Measurements from ENCODE around the gene TIMM23.
"Not testable (repeated sequence)": the region's sequence is repeated elsewhere in the genome, so short reads cannot be mapped to it uniquely, and the experiment has no call there.

Gene TIMM23

DNA sequence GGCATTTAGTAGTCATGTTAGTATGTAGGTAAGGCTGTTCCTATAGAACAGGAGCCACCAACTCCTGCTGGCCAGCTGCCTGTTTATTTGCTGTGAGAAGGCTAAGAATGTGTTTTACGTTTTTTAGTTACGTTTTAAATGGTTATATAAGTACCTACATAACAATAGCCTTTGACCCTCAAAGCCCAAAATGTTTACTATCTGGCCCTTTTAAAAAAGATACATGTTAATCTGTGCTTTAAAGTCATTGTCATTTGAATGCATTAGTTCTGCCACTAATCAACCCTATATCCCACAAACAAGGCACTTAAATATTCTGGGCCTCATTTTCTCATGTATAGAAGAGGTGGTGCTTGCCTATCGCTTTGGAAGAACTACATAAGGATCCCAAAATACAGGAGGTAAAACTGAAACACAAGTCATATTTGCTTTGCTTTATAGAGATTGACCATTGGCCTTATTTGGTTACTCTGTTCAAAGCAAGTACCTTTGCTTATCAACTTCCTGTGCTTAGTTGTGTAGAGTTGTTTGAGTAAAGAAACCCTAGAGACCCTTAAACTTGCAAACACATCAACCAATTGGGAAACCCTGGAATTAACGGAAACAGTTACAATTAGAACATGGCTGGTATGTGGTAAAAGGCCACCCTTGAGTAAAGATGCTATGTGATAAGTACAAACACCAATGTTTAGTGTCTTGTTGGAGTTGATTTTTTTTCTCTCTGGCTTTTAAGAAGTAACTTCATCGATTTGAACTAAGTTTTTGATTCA, 25.9 kb downstream of the TIMM23 start:
- DNase-seq = no peak

DNA sequence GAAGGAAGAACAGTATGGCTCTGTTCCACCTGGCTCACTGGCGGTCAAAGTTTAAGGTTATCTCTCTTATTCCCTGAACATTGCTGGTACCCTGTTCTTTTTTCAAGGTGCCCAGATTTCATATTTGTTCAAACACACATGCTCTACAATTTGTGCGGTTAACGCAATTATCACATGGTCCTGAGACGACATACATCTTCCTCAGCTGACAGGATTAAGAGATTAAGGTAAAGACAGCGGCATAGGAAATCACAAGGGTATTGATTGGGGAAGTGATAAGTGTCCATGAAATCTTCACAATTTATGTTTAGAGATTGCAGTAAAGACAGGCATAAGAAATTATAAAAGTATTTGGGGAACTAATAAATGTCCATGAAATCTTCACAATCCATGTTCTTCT, 27.7 kb downstream of the TIMM23 start:
- not testable (repeated sequence) for DNase-seq

DNA sequence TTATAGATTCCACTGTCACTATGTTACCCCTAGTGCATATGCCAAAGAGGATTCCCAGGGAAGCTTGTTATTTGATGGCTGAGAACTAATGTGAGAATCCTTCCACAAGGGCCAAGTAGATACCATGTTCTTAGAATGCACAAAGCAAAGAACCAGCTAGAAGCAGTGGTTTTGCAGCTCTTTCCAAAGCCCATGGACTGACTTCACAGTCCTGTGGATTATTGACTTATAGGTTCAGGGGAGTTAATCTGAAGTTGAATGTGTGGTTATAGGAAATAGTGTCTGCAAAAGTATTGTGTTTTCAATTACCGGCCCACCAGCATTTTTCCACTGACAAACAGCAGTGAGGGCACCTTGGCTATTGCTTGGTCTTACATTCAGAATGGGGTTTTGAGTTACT, 28.2 kb downstream of the TIMM23 start:
- DNase-seq = no peak

DNA sequence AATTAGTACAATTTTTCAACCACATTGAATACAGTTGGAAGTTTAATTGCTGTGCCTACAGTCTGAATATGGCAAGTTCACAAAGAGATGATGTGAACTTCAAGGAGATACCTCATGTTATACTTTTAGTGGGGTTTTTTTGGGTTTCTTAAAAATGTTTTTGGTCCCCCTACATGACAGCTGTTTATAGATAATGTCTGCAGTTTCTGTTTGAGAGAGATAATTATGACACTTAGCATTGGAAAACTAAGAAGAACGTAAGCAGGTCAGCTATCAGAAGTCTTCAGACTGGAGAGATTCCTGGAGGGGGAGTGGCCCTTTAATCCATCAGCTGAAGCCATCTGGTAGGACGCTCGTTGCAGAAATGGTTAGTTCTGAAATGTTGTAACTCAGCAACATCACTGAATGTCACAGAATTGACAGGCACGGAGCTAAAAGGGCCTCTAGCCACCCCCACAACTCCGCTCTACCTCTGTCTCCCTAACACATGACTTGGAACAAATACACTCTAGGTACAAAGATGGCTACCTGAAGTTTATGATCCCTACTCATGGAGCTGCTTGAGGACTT, 29.0 kb downstream of the TIMM23 start:
- no peak for DNase-seq

DNA sequence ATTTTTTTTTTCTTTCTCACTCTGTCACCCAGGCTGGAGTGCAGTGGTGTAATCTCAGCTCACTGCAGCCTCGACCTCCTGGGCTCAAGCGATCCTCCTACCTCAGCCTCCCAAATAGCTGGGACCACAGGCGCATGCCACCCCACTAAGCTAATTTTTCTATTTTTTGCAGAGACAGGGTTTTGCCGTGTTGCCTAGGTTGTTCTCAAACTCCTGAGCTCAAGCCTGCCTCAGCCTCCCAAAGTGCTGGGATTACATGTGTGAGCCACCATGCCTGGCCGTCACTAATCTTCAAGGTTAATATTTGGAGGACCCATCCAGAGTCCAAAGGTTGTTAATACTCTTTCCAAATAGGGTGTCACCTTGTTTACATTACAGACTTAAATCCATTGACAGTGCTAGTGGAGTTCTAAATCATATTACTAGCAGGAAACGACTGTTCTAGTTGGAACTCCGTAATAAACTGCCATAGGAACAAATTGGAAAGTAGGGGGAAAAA, 29.9 kb downstream of the TIMM23 start:
- DNase-seq = not testable (repeated sequence)

DNA sequence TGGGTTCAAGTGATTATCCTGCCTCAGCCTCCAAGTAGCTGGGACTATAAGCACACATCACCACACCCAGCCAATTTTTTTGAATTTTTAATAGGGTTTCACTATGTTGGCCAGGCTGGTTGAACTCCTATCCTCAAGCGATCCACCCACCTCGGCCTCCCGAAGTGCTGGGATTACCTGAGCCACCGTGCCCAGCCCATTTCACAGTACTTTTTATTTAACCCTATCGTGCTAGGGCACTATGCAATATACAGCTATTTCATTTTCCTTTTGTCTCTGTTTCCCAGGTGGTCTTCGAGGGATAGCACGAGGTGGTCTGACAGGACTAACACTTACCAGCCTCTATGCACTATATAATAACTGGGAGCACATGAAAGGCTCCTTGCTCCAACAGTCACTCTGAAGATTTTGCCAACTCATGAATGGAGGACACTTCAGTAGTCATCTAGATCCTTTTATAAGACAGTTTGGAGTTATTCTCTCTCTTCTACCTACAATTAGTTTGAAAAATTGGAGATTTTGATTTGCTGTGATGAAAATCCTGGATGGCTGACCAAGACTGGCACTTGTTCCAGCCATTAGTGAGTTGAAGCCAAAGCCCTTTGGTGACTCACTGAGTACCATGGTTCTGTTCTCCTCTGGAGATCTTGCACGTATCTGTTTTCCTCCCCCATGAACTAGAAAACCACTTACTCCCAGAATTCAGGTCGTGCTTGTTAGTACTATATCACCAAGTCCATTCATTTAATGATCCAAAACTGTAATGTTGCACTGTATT, 30.8 kb downstream of the TIMM23 start:
- no peak for DNase-seq

DNA sequence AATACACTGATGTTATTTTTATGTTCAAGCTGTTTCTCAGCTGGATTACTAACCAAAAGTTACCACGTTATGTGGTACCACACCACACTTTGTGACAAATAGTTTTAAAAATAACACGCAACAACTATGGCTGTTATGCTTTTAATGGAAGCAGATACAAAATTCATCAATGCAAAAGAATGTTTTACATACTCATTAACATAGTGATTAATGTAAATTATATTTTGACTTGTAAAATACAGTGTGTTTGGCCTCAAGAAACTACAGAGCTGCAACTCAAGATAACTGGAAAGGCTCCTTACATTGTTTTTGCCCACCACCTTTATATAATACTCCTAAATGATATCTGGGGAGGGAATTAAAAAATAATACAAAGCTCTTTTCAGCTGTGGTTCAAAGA, 32.7 kb downstream of the TIMM23 start:
- no peak for DNase-seq

DNA sequence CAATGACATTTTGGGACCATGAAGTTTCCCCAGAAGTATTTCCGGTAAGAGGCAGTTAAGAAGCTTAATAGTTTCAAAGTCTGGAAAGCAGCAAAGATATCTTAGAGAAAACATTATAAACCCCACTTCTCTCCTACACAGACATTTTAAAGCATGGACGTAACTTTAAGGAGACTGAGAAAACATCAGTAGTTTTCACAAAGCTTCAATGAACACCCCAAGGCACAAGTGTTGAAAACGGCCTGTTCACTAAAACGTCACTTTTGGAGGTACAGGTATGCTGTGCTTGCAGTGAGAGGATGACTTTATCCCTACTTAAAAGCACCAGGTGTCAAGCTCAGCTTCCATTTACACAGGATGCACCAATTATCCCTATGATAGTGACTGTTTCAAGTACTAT, 33.1 kb downstream of the TIMM23 start:
- no peak for DNase-seq

DNA sequence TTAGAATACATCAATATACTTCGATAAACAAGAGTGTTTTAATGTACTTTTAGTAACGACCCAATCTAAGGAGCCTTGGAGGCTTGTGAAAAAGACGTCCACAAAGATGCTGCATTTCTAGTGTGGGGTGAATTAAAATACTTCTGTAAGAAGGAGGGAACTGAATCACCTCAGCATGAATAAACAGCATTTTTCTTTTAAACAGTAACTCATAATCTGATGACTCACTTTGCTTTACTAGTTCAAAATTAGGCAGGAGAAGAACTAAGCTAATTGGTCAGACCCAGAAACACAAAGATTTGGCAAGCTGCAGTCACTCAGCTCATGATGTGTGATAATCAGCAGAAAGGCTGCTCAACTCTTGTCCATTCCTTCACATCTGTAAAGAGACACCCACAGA, 33.9 kb downstream of the TIMM23 start:
- DNase-seq = no peak

DNA sequence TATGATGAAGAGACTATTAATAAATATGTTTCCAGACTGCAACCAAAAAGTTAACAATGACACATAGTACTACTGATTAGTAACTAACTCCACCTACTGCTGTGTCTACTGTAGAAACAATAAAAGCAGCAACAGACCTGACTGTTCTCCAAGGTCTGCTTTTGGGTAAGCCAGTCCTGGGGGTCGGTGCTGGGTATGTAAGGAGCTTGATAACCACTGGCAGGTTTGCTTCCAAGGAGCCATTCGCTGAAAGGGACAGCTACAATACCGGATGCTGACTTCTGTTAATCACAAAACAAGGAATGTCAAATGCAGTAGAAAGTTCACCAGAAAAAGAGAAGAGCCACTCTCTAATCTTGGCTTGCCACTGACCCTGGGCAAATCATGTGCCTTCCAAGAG, 40.5 kb downstream of the TIMM23 start:
- DNase-seq = no peak

DNA sequence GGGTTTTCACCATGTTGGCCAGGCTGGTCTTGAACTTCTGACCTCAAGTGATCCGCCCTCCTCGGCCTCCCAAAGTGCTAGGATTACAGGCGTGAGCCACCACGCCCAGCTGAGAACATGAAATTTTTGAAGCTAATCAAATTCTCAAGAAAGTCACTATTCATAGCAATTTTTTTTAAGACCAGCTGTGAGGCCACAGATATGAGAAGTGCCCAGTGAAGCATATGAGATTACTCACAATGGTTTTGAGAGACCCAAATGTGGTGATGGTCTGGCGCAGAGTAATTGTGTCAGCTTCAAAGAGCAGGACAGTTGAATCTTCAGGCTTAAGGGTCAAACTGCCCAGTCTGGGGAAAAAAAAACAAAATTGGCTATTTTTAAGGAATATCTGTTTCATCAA, 41.9 kb downstream of the TIMM23 start:
- DNase-seq = no peak

DNA sequence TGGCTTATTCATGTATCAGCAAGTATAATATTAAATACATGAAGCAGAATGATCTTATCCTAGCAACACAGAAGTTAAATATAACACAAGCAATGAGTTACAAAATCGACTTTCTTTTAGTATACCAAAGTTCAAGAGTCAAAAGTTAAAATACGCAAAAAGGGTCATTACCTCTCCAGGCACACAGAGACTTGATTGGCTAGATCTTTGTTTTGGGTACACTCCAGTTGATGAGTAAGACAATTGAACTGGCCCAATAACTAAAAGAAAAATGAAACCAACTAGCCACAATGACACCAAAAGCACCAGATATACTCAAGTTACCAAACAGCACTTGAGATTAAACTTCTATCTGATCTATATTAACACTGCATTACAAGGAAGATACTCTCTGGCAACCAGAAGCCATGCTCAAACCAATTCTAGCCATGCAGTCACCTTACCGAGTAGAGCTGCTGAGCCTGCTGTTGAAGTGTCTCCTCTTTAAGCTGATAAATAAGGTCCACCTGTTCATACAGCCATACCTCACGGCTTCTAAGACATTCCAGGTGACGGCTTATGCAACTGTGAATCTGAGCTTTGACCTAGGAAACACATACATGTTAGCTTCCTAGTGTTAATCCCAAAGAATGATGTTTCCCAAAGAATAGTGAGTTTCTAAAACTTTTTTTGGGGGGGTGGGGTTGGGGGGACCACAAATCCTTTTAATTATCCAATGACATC, 42.6 kb downstream of the TIMM23 start:
- no peak for DNase-seq

DNA sequence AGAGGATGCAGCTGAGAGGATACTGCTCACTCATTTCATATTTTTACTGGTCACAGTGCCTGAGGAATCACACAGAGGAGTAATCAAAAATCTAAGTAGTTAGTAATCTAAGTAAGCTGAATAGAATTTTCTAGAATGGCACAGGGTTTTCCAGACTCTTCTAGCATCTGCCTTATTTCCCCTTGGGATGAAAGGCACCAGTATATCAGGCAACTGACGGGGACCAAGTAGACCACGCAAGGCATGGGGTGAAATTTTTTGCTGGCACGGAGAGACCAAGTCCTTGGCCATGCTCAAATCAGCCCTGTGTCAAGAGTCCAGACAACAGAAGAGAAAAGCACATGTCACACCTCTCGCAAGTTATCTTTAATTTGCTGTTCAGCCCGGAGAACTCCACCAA, 43.9 kb downstream of the TIMM23 start:
- no peak for DNase-seq

DNA sequence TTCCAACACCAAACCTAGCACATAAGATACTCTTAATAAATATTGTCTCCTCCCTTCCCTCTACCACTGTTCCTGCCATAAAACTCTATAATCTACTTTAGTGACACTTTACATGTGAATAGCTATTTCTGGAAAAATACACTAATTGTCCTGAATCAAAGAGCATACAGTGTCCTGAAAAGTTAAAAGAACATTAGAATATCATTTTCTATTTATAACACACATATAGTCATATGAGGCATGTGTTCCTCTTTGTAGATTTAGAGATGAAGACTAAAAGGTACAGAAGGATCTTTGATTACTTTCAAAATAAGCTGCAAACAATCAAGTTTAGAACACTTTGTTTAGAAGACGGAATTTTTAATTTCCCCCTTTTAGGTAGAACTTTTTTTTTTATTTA, 44.5 kb downstream of the TIMM23 start:
- no peak for DNase-seq

DNA sequence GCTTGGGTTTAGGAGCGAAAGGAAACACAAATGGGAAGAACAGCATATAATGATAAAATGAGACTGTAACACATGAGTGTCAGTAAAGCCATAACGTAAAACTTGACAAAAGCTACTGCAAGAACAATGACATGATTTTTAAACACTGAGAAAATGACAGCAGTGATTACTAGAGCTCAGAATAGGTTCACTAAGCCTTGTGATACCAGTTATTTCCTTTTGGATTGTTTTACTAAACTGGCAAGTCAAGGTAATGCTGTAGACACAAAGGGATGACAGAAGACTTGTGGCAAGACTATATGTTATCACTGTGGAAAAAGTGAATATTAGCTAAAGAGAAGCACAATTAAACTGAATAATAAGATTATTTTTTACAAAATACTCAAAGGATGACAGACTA, 45.4 kb downstream of the TIMM23 start:
- no peak for DNase-seq

DNA sequence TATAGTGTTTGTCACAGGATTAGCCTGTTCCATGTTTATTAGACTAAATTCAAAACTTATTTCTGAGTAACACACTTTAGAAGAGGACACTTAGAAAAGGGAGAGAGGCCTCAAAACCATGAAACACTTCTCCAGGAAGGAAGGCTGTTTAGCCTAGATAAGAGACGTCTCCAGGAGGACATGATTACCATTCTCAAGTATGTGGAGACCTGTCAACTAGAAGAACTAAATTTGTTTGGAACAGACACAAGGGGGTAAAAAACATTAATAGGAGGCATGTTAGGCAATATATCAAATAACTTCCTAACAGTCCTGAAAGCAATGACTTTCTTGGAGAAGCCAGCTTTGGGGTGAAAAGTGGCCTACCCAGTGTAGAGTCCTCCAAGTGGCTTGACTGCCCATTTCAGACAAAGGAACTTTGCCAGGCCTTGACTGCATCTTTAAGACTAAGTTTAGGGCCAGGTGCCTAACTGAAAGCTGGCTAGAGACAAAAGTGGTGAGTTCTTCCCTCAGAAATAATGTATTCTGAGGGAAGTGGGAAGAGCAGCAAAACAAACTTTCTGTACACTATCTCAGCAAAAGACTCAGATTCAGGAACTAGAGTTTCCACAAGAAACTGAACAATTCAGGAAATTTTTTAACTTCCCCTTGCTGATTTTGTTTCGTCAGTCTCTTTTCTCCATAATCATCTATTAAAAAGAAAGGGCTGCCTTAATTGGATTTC, 46.3 kb downstream of the TIMM23 start:
- no peak for DNase-seq

DNA sequence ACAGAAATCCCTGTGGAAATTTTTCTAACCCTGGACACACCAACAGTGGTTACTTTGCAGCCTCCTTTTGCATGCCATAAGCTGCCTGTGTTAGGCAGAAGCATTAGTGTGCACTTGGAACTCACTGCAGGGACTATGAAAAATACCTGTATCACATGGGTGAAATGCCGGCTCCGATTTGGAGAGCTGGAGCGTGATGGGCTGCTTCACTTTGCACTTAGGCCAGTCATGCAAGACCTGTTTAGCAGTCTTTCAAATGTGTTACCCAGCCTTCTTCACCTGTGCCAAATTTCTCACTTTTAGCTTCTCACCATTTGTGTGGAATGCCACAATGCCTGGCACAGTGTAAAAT, 46.9 kb downstream of the TIMM23 start:
- DNase-seq = no peak

DNA sequence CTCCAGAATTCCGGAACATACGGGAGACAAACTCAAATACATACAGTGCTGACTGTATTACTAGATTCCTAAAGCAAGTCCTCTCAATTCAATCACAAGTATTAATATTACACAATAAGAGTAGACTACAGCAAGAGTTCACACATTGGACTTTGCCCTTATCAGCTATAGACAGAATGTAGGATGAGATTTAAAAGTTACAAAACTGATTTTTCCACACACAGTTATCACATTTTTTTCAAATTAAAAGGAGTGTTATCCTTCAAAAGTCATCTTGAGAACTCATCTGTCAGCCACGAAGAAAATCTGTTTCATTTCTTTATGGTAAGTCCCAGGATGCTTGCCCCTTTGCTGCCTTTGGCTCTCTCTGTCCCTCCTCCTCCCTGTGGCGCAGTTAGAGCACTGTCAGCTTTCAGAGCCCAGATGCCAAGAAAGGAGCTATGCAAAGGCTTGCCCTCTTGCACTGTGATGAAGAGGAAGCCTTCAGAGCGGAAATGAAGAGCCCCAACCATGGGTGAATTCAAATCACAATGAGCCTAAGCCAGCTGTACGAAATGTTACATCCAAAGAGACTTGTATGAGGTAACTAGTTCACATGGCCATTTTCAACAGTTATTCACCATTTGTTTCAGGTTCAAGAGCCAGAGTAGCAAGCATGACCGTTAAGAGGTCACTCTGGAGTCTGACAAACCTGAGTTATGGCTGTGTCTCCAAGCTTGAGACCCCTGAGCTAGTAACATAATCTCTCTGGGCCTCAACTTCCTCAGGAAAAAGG, 47.5 kb downstream of the TIMM23 start:
- no peak for DNase-seq

DNA sequence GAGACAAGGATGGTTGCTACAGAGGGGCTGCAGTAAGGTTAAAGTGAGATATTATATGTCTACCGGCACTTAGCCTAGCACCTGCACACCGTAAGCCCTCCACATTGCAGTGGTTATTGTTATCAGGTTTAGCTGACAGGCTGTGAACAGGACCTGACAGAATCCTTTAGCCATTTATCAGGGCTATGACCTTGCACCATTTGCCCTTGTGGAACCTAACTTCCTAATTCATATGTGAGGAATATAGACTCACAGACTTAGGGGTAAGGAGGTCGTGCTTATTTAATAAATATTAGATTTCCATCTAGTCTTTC, 48.0 kb downstream of the TIMM23 start:
- no peak for DNase-seq

DNA sequence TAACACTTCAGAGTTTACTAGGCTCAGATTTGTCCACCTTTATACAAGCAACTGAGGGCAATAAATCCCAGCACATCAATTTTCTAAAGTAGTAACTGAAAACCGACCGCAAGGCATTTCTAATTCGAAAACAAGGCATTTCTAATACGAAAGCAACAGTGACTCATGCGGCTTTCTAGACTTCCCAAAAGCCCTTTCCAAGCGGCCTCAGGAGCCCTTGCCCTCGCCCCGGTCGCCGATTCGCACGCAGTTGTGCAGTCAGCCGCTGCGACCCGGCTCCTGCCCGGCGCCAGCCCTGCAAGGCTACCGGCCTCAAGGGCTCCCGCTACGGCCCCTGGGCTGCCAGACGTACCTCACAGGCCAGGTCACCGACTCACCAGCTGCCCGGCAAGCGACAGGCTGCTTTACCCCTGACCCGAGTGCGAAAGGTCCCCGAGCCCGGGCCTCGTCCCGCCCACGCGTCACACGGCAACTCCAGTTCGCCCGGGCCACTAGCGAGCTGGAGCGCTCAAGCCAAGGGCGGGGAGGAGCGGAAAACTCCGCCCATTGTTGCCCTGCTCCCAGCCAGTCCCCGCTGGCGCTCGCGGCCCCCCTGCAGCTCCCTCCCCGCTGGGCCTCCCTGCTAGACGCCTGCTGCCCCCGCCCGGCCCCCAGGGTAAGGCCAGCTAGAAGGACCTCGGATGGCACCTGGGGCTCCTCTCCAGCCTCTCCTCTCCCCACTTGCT, 50.9 kb downstream of the TIMM23 start:
- DNase-seq = peak; percentile 17

DNA sequence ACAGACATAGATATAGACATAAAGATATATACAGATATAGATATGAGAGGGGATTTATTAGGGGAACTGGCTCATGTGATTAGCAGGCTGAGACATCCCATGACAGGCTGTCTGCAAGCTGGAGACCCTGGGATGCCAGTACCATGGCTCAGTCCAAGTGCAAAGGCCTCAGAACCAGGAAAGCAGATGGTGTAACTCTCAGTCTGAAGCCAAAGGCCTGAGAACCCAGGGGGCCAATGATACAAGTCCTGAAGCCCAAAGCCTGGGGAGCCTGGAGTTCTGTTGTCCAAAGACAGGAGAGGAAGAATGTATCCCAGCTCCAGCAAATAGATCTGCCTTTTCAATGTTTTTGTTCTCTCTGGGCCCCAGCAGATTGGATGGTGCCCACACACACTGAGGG, 52.7 kb downstream of the TIMM23 start:
- no peak for DNase-seq

Measured in NCI-H2107 (cell line).